ENCODE results near the gene CYP4A22. TPM values are rescaled to one million over a fixed set of nuclear protein-coding genes. Genes with fewer than 3 reads are reported as not detected.

The CYP4A22 gene
- total and polyA plus RNA-seq, 9 of the 15 experiments (the other 6 are each of a cell fraction or from before 2014, with no cell fraction given) = 0.07 TPM; not detected in 8

GRCh38 chr1:47179017-47179987, 42.1 kb downstream of the CYP4A22 start (continued):
- TF ChIP-seq MGA (IDR thresholded peaks at IDR 0.05) (peak; percentile 48; the same call in 1 of the 2 replicates), THRAP3 (IDR thresholded peaks at IDR 0.05; ENCODE audit: borderline replicate concordance) (no peak), TAF7 (tag; IDR thresholded peaks at IDR 0.05) (no peak), TCF7 (IDR thresholded peaks at IDR 0.05; ENCODE audit: borderline replicate concordance) (peak; percentile 57; the same call in 1 of the 2 replicates)

All from K562 (cell line).